Limb (tissue), 2 donors: ENCODE data around the gene TMEM132E.
A peak's percentile ranks its signal among the peaks of the same experiment; 100 is the strongest.

Source experiments
- DNase-seq, 2 donors: peaks; one replicate each; pipeline ENCODE4 v3.0.0-alpha.2; 2016; ENCODE audit errors: extremely low spot score in 2 of 2

The TMEM132E gene

DNA sequence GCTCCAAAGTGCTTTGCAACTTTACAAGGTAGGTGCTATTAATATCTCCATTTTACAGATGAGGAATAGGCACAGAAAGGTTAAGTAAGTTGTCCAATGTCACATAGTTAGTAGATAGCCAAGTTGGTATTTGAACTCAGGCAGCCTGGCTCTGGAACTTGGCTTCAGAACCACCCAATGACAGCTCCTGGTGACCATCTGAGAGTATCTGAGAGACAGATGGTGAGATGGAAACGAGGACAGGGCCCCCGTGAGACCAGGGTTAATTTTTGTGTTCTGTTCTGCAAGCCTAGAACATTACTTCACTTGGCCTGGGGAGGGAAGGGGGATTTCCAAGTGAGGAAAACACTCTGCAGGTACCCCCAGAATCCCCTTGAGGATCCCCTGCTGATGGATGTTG, 9.8 kb upstream of the TMEM132E start:
- DNase-seq = no peak

DNA sequence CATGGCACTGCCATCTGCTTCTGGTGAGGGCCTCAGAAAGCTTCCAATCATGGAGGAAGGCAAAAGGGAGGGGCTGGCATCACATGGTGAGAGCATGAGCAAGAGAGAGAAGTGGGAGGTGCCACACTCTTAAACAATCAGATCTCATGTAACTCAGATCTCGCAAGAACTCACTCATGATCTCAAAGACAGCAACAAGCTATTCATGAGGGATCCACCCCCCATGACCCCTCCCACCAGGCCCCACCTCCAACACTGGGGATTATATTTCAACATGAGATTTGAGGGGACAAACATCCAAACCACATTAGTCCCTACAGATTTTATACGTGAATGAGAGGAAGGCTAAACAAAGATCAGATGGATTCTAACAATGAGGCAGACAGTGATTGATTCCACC, 8.9 kb upstream of the TMEM132E start:
- no peak for DNase-seq

DNA sequence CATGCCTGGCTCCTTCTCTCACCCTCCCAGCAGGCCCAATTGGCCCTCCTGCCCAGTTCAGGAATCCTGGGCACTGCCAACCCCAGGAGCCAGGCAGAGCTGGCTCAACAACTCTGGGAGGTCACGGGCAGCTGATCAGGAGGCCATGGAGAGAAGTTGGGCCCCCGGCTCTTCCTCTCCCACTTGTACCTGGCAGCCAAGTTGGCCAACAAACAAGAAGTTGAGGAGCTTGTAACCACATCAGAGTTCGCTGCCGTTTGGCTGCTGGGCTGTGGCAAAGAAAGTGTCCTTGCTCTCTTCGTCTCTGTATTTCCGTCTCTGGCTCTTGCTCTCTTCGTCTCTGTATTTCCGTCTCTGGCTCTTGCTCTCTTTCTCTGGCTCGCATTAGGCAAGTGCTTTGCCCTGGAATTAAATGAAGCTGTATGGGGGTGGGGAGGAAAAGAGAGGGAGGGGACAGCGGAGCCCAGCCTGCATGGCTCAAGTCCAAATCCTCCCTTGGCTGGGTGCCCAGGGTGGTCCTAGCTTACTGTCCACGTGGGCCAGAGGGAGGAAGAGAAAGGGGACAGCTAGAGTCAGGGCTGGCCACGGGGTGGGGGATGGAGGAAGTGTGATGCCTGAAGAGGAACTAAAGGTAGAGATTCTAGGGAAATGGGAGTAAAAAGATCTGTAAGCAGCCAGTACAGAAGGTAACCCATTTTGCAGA, 7.8 kb upstream of the TMEM132E start:
- peak in 1 of 2 donors; percentile 73 for DNase-seq

DNA sequence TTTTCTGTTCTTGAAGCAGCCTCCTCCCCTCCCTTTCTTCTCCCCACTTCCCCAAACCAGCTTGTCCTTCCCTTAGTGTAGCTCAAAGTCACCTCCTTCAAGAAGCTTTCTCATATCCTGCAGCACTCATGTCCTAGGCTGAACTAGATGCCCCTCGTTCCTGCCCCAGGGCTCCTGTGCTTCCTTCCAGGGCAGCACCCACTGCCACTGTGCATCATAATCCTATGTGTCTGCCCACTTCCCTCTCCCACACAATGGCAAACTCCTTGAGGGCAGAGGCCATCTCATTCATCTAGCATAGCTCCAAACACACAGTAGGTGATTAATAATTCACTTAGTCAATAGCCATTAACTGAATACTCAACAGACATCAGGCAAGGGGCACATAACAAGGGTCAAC, 6.9 kb upstream of the TMEM132E start:
- no peak for DNase-seq

GRCh38 chr17:34575182-34575581, 4.2 kb upstream of the TMEM132E start:
- DNase-seq = no peak

GRCh38 chr17:34578016-34578415, 1.4 kb upstream of the TMEM132E start:
- no peak for DNase-seq

- DNase-seq = no peak
These were observed 746 bp upstream of the TMEM132E start for GRCh38 chr17:34578656-34579016.

- peak in 1 of 2 donors; percentile 56 for DNase-seq
These were observed 750 bp downstream of the TMEM132E start for GRCh38 chr17:34579979-34580684.

DNA sequence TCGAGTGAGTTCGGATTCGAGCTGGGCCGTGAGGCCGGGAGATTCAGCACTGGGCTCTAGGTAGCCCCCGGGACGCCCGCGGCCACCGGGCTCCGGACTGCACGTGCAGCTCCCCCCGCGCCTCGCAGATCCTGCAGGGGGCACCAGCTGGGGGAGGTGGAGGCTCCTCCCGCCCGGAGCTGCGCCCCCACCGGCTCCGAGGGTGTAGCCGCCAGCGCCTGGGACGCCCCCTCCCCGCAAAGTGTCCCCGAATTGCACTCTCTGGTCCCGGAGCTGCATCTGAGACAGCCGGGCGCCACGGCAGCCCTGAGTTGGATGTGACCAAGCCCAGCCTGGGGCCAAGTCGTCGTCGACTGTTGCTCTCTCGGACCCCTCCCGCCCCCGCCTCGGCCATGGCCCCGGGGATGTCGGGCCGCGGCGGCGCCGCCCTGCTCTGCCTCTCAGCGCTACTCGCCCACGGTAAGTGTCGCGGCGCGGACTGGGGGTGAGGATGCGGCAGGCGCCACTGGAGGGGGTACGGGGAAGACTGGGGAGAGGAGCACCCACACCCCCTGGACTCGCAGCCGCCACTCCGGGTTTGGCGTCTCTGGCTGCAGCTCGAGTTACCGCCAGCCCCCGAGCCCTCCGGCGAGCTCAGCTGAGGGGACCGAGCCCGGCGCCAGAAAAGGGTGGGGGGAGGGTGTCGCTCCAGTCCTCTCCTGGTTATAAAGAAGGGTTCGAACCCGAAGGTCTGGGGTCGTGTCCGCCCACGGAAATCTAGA, 1.5 kb downstream of the TMEM132E start:
- peak in 1 of 2 donors; percentile 48 for DNase-seq

DNA sequence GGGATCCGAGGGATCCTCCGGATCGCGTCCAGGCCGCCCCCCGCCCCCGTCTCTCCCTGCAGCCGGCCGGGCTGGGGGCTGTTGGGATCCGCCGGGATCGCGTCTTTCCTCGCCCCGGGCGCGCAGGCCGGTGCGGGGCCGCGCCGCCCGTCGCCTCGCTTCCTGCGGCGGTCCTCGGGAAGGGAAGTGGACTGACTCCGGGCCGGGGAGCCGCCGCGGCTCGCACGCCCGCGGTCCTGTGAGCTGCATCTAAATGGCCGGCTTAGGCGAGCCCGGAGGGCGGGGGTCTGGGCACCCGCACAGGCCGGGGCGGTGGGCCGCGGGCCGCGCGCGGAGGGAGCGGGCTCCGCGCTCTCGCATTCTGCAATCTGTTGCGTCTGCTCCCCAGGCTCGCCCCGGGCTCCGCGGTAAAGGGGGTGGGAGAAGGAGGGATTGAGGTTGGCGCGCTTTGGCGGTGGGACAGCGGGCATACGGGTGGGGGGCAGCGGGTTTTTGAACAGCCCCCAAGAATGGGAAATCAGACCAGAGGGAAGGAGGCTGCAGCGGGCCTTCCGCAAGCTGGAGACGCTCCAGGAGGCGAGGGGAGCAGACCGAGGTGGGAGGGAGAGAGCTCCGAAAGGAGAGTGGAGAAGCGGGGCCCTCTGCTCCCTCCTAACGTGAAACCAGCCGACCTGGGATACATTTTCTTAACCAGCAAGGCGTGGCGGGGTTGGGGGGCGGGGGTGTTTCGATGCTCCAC, 2.2 kb downstream of the TMEM132E start:
- peak in 1 of 2 donors; percentile 55 for DNase-seq

DNA sequence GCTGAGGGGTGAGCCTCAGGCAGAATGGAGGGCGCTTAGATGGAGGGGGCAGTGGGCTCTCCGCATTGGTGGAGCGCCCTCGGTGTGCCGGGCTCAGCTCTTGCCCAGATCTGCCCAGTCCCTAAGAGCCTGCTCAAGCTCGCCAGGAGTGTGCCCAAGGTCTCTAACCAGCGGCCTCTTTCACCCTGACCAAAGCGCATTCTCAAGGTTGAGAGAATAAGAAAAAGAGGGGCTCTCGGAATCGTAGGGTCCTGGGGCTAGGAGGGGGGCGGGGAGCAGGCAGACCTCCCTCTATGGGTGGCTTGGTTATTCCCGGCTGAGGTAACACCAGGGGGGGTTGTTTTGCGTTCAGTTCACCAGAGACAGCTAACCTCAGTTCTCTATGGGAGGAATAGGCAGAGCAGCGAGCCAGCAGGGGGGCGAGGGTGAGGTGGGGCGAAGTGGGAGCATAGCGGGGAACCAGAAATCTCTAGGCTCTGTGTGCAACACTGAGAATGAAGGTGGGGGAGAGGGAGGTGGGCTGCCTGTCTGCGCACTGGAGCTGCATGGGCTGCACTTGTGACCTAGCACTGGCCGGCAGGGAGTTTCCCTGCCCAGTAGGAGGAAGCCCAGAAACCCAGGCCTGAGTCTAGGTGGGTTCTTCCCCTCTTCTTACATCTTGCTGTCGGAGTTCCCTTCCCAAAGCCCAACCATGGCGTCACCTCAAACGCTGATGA, 3.0 kb downstream of the TMEM132E start:
- DNase-seq = no peak

DNA sequence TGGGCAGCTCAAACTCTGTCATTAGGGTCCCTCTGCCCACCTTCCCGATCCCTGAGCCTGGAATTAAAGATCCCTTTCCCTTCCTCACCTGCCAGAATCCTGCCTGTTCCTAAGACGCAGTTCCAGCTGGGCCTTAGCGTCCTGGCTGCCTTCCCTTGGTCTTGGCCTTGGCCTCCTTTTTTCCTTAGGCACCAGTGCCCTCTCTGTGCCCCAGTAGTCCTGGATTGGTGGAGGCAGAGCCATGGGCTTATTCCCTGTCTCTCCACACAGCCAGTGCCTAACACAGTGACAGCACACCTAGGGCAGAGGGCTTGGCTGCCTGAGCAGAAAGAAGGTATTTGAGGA, 3.5 kb downstream of the TMEM132E start:
- no peak for DNase-seq

- DNase-seq = no peak
These were observed 5.5 kb downstream of the TMEM132E start for GRCh38 chr17:34584805-34585416.

GRCh38 chr17:34586346-34586846, 7.0 kb downstream of the TMEM132E start:
- no peak for DNase-seq

- no peak for DNase-seq
These were observed 8.9 kb downstream of the TMEM132E start for GRCh38 chr17:34588266-34588665.

DNA sequence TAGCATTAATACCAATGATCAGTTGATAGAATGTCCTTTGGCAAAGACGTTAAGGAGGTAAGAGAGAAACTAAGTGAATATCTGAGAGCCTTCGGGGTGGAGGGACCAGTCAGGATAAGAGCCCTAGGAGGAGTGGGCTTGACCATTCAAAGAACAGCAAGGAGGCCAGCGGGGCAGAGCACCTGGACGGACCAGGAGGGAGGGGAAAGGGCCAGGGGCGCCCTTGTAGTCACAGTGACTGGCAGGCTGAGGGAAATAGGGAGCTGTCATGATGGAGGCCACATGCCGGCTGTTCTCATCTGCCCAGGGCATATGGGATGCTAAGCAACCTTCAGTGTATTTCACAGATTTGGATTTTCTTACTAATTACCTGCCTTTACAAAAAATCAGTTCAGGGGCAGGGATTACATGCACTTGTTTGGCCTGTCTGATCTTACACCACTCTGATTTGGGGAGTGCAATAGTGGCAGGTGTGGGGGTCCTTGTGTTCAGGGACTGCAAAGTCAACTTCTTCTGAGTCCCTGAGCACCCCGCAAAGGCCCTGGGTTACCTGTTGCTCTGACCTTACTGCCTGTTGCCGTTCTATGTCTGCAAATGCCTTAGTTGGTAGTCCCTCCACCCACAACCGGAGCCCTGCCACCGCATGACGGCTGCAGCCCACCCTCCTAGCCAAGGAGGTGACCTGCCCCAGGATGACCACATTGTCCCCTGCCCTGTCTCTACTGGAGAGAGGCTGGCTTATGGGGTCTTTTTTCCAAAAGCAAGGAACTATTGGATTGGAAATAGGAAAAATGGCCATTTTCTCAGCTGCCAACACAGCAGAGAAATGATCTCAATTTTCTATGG, 10.0 kb downstream of the TMEM132E start:
- DNase-seq = no peak

DNA sequence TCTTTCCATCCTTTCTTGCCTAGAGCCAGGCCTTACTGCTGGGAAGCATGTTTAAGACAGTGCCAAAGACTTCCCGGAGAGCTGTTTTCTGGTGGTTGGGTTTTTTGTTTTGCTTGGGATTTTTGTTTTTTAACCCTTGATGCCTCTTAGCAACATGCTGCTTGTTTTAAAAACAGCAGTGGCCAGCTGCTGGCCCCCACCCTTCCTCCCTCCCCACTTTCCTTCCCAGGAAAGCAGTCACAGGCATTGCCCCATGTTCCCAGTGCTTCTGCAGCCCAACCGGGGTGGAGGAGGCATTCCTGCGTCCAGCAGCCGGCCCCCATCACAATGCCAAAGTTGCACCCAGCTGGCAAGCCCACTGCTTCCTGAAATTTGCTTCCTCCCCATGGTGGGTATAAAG, 12.6 kb downstream of the TMEM132E start:
- no peak for DNase-seq

DNA sequence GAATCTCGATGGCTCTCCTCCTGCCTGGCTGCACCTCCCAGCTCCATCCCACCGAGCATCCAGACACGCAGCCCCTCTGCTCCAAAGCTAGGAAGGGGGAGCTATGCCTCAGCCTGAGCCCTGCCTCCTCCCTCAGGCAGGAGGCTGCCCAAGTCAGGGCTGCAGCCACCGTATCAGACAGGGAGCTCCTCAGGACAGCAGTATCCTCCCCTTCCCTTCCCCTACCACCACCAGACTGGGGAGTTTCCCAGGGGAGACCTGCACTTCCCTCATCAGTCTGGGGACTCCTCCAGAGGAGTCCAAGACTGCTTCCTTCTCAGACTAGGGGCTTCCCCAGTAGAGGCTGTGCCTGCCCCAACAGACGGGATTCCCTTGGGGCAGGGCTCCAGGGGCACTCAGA, 17.5 kb downstream of the TMEM132E start:
- no peak for DNase-seq

- no peak for DNase-seq
These were observed 18.9 kb downstream of the TMEM132E start for GRCh38 chr17:34598161-34598776.
